ENCODE data around the gene COL27A1.

COL27A1 gene

GRCh38 chr9:114163517-114163951 is 8.2 kb downstream of the COL27A1 start:
- TF ChIP-seq FOXP2 (optimal IDR thresholded peaks at IDR 0.05; ENCODE audit: borderline replicate concordance, extremely low read depth, extremely low read length, insufficient read depth) (no peak), SIN3A (IDR thresholded peaks at IDR 0.05; ENCODE audit: borderline replicate concordance, insufficient read depth, low read length) (no peak), TAF1 (IDR thresholded peaks at IDR 0.05; ENCODE audit: borderline replicate concordance, insufficient read depth, low read length) (no peak), POLR2AphosphoS5 (IDR thresholded peaks at IDR 0.05; ENCODE audit: low read depth, low read length) (no peak), REST (IDR thresholded peaks at IDR 0.05; ENCODE audit: insufficient read depth in 1 of 2, low read depth in 2 of 2, low read length in 2 of 2) (no peak)

- TF ChIP-seq FOXP2 (optimal IDR thresholded peaks at IDR 0.05; ENCODE audit: borderline replicate concordance, extremely low read depth, extremely low read length, insufficient read depth) (no peak), REST (IDR thresholded peaks at IDR 0.05; ENCODE audit: insufficient read depth in 1 of 2, low read depth in 2 of 2, low read length in 2 of 2) (no peak), POLR2AphosphoS5 (IDR thresholded peaks at IDR 0.05; ENCODE audit: low read depth, low read length) (no peak), SIN3A (IDR thresholded peaks at IDR 0.05; ENCODE audit: borderline replicate concordance, insufficient read depth, low read length) (no peak), TAF1 (IDR thresholded peaks at IDR 0.05; ENCODE audit: borderline replicate concordance, insufficient read depth, low read length) (no peak)
These were observed 9.0 kb downstream of the COL27A1 start for GRCh38 chr9:114164191-114164794.

GRCh38 chr9:114165407-114166102 is 10.2 kb downstream of the COL27A1 start:
- TF ChIP-seq TAF1 (IDR thresholded peaks at IDR 0.05; ENCODE audit: borderline replicate concordance, insufficient read depth, low read length) (no peak), FOXP2 (optimal IDR thresholded peaks at IDR 0.05; ENCODE audit: borderline replicate concordance, extremely low read depth, extremely low read length, insufficient read depth) (no peak)

GRCh38 chr9:114166103-114166470 is 10.8 kb downstream of the COL27A1 start:
- TF ChIP-seq TAF1 (IDR thresholded peaks at IDR 0.05; ENCODE audit: borderline replicate concordance, insufficient read depth, low read length) (no peak), POLR2AphosphoS5 (IDR thresholded peaks at IDR 0.05; ENCODE audit: low read depth, low read length) (no peak), REST (IDR thresholded peaks at IDR 0.05; ENCODE audit: insufficient read depth in 1 of 2, low read depth in 2 of 2, low read length in 2 of 2) (no peak), FOXP2 (optimal IDR thresholded peaks at IDR 0.05; ENCODE audit: borderline replicate concordance, extremely low read depth, extremely low read length, insufficient read depth) (no peak), SIN3A (IDR thresholded peaks at IDR 0.05; ENCODE audit: borderline replicate concordance, insufficient read depth, low read length) (no peak)

GRCh38 chr9:114166614-114167572 is 11.6 kb downstream of the COL27A1 start:
- no peak for TF ChIP-seq REST (IDR thresholded peaks at IDR 0.05; ENCODE audit: insufficient read depth in 1 of 2, low read depth in 2 of 2, low read length in 2 of 2)
- no peak for TF ChIP-seq SIN3A (IDR thresholded peaks at IDR 0.05; ENCODE audit: borderline replicate concordance, insufficient read depth, low read length)
- no peak for TF ChIP-seq FOXP2 (optimal IDR thresholded peaks at IDR 0.05; ENCODE audit: borderline replicate concordance, extremely low read depth, extremely low read length, insufficient read depth)
- no peak for TF ChIP-seq POLR2AphosphoS5 (IDR thresholded peaks at IDR 0.05; ENCODE audit: low read depth, low read length)
